Measurements from ENCODE around the gene NRIP2.

DNA sequence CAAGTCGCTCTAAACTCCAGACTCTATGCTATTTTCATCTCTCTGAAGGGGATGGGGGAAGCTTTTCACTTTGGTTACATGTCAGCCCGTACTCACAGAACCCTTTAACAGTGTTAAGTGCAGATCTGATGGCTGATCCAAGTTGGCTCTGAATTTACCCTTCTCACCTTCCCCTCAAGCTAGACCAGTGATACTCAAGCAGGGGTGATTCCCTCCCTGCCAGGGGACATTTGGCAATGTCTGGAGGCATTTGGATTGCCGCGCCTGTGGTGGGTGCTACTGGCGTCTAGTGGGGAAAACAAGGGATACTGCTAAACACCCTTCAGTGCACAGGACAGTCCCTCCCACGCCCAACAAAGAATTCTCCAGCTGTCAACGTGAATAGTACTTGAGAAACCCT lies 28.0 kb upstream of the NRIP2 start:
- no peak for TF ChIP-seq CTCF (conservative IDR thresholded peaks at IDR 0.05 in 1 of 2, IDR thresholded peaks at IDR 0.05 in 1 of 2; ENCODE audit: extremely low read depth in 1 of 2, insufficient read depth in 1 of 2, low read depth in 1 of 2, low read length in 2 of 2)
- TF ChIP-seq EZH2 (IDR thresholded peaks at IDR 0.05; ENCODE audit: borderline replicate concordance, low read length) = no peak

Data from mammary epithelial cell (primary cell).